IPS DF 4.7 (cell line): Measurements from ENCODE around the gene STK33.

Experiments
- DNase-seq: peaks from one replicate; pipeline ENCODE4 v3.0.0-alpha.2; 2013; ENCODE audit warnings: low spot score; ENCODE audit errors: extremely low read depth

Gene STK33

GRCh38 chr11:8603696-8604077 is 9.7 kb upstream of the STK33 start:
- DNase-seq = no peak

- no peak for DNase-seq
These were observed 7.5 kb upstream of the STK33 start for GRCh38 chr11:8601376-8602133.

GRCh38 chr11:8598506-8598905 is 4.5 kb upstream of the STK33 start:
- no peak for DNase-seq

- no peak for DNase-seq
These were observed 3.2 kb upstream of the STK33 start for GRCh38 chr11:8597182-8597581.

GRCh38 chr11:8596504-8597046 is 2.5 kb upstream of the STK33 start:
- no peak for DNase-seq

- DNase-seq = no peak
These were observed 573 bp downstream of the STK33 start for GRCh38 chr11:8593455-8593854.

- no peak for DNase-seq
These were observed 6.1 kb downstream of the STK33 start for GRCh38 chr11:8587915-8588314.

- no peak for DNase-seq
These were observed 7.2 kb downstream of the STK33 start for GRCh38 chr11:8586805-8587204.

GRCh38 chr11:8586184-8586583 is 7.8 kb downstream of the STK33 start:
- DNase-seq = no peak

- no peak for DNase-seq
These were observed 9.5 kb downstream of the STK33 start for GRCh38 chr11:8584511-8584910.

GRCh38 chr11:8584082-8584481 is 9.9 kb downstream of the STK33 start:
- no peak for DNase-seq

GRCh38 chr11:8581300-8581699 is 12.7 kb downstream of the STK33 start:
- DNase-seq = no peak

GRCh38 chr11:8577791-8578581 is 16.0 kb downstream of the STK33 start:
- DNase-seq = no peak

GRCh38 chr11:8574798-8575197 is 19.2 kb downstream of the STK33 start:
- no peak for DNase-seq

GRCh38 chr11:8573777-8574176 is 20.3 kb downstream of the STK33 start:
- no peak for DNase-seq

- DNase-seq = no peak
These were observed 26.3 kb downstream of the STK33 start for GRCh38 chr11:8567602-8568198.

- no peak for DNase-seq
These were observed 27.3 kb downstream of the STK33 start for GRCh38 chr11:8566613-8567210.

GRCh38 chr11:8564526-8564925 is 29.5 kb downstream of the STK33 start:
- DNase-seq = no peak

GRCh38 chr11:8561461-8561860 is 32.6 kb downstream of the STK33 start:
- DNase-seq = no peak

GRCh38 chr11:8558436-8558835 is 35.6 kb downstream of the STK33 start:
- DNase-seq = no peak

GRCh38 chr11:8545698-8546366 is 48.2 kb downstream of the STK33 start:
- no peak for DNase-seq
